Upper lobe of left lung (tissue), 6 donors: ENCODE results near the gene FBLN5. TPM values are rescaled to one million over a fixed set of nuclear protein-coding genes. Genes with fewer than 3 reads are reported as not detected.

Experiments used
- ATAC-seq, 2 donors: fragments of 200-7000 bp; cut with Tn5 transposase; one replicate each; pipeline ENCODE4 v1.9.1; 2022; ENCODE audit warnings: mild to moderate bottlenecking in 2 of 2, moderate library complexity in 2 of 2; ENCODE audit not compliant: low FRiP score in 2 of 2
- DNase-seq, 2 donors: peaks; one replicate each; pipeline ENCODE4 v3.0.0-alpha.2; 2019 to 2020
- H3K27ac ChIP-seq, 4 donors: fragments of 200-600 bp; sonication (generic); one replicate each; pipeline ENCODE4 v1.5.1; 2016 to 2019
- H3K27me3 ChIP-seq, 4 donors: fragments of 200-600 bp; sonication (generic); one replicate each; pipeline ENCODE4 v1.5.1; 2017 to 2019
- H3K36me3 ChIP-seq, 4 donors: fragments of 200-600 bp; sonication (generic); one replicate each; pipeline ENCODE4 v1.5.1; 2016 to 2019
- H3K4me1 ChIP-seq, 4 donors: fragments of 200-600 bp; sonication (generic); one replicate each; pipeline ENCODE4 v1.5.1; 2018 to 2019
- H3K4me3 ChIP-seq, 4 donors: fragments of 200-600 bp; sonication (generic); one replicate each; pipeline ENCODE4 v1.5.1; 2017 to 2019; ENCODE audit warnings: mild to moderate bottlenecking in 2 of 4, moderate library complexity in 1 of 4
- H3K9me3 ChIP-seq, 4 donors: fragments of 200-600 bp; sonication (generic); one replicate each; pipeline ENCODE4 v1.5.1; 2018 to 2019
- CTCF ChIP-seq, 6 experiments: fragments of 450-650 bp in 4 of 6; fragments of 200-600 bp in 2 of 6; sonication (generic) in 2 of 6; IDR thresholded peaks; one replicate each; pipeline ENCODE4 v1.5.1; 2016 to 2019; ENCODE audit warnings: antibody characterized with exemption in 6 of 6
- EP300 ChIP-seq, 4 donors: sonication (generic); formaldehyde crosslinking; IDR thresholded peaks; one replicate each; pipeline ENCODE4 v1.5.1; 2017; ENCODE audit warnings: antibody characterized with exemption in 4 of 4, control low read depth in 2 of 4
- POLR2A ChIP-seq, 4 donors: fragments of 450-650 bp; IDR thresholded peaks; one replicate each; pipeline ENCODE4 v1.5.1; 2016 to 2017; ENCODE audit warnings: antibody characterized with exemption in 4 of 4, mild to moderate bottlenecking in 2 of 4
- POLR2AphosphoS5 ChIP-seq, 2 donors: sonication (generic); formaldehyde crosslinking; IDR thresholded peaks; one replicate each; pipeline ENCODE4 v1.5.1; 2017; ENCODE audit warnings: antibody characterized with exemption in 2 of 2
- WGBS, 2 donors: methylation state at CpG; one replicate each; pipeline ENCODE4 v1.1.5; 2017 to 2018; 5-methylcytosine and 5-hydroxymethylcytosine counted together
- total RNA-seq, 6 donors: library from RNA; depleted of rRNA in 4 of 6; stranded (reverse); fragments of >200 nt in 4 of 6; gene quantifications; one replicate each; pipeline versions ENCODE4 v1.1.0 to v1.2.1, GENCODE V29; 2016 to 2021
- donor health status: DM: no; HTN: no; CAD: no; lungs with moderate emphysema.
- donor health status: DM: no; HTN: yes; CAD: no; lungs with severe emphysema.

Gene FBLN5
- total RNA-seq, 6 donors from 2014 or later = 53.8 to 196 (median 133) TPM

GRCh38 chr14:91882369-91882768 lies 65.1 kb downstream of the FBLN5 start:
- ATAC-seq (no peak), DNase-seq (no peak)
- H3K9me3 ChIP-seq = no peaks in the 10 kb centered on the region
- peaks cover 0 to 11% (median 2%) of the 10 kb centered on the region in 4 donors for H3K4me1 ChIP-seq
- peak overlapping the region in 3 of 4 donors; percentile 56 to 74 (median 57) for H3K27ac ChIP-seq
- TF ChIP-seq POLR2AphosphoS5 (IDR thresholded peaks at IDR 0.05) (no peak), POLR2A (IDR thresholded peaks at IDR 0.05) (no peak), EP300 (IDR thresholded peaks at IDR 0.05) (no peak), CTCF (IDR thresholded peaks at IDR 0.05) (no peak)
- WGBS, 2 donors = 73 to 75% methylated on average over 5 of the region's 5 CpGs
- no peak overlapping the region for H3K4me3 ChIP-seq
- no peaks in the 10 kb centered on the region for H3K27me3 ChIP-seq
- H3K36me3 ChIP-seq = peaks cover 0 to 5% (median 0%) of the 10 kb centered on the region in 4 donors

GRCh38 chr14:91879196-91879595 lies 68.3 kb downstream of the FBLN5 start:
- Histone ChIP-seq H3K4me3 (no peak overlapping the region), H3K36me3 (peaks cover 0 to 8% (median 0%) of the 10 kb centered on the region in 4 donors), H3K9me3 (no peaks in the 10 kb centered on the region), H3K27ac (peak overlapping the region in 3 of 4 donors; percentile 7 to 52 (median 15)), H3K4me1 (peaks cover 0 to 31% (median 6%) of the 10 kb centered on the region in 4 donors), H3K27me3 (no peaks in the 10 kb centered on the region)
- TF ChIP-seq CTCF (IDR thresholded peaks at IDR 0.05) (no peak), EP300 (IDR thresholded peaks at IDR 0.05) (no peak), POLR2A (IDR thresholded peaks at IDR 0.05) (no peak), POLR2AphosphoS5 (IDR thresholded peaks at IDR 0.05) (no peak)
- WGBS, 2 donors = 74 to 77% methylated on average over 6 of the region's 6 CpGs
- DNase-seq (no peak), ATAC-seq (no peak)

GRCh38 chr14:91878274-91878673 lies 69.2 kb downstream of the FBLN5 start:
- H3K4me1 ChIP-seq = peaks cover 6 to 40% (median 15%) of the 10 kb centered on the region in 4 donors
- 95 to 97% methylated on average over 5 of the region's 5 CpGs for WGBS, 2 donors
- no peak overlapping the region for H3K27ac ChIP-seq
- no peak for ATAC-seq
- peaks cover 0 to 8% (median 1%) of the 10 kb centered on the region in 4 donors for H3K36me3 ChIP-seq
- no peak overlapping the region for H3K4me3 ChIP-seq
- TF ChIP-seq POLR2A (IDR thresholded peaks at IDR 0.05) (no peak), CTCF (IDR thresholded peaks at IDR 0.05) (no peak), EP300 (IDR thresholded peaks at IDR 0.05) (no peak), POLR2AphosphoS5 (IDR thresholded peaks at IDR 0.05) (no peak)
- DNase-seq = no peak
- no peaks in the 10 kb centered on the region for H3K27me3 ChIP-seq
- H3K9me3 ChIP-seq = no peaks in the 10 kb centered on the region

GRCh38 chr14:91877376-91877915 lies 70.0 kb downstream of the FBLN5 start:
- ATAC-seq = no peak
- WGBS, 2 donors = 82 to 89% methylated on average over 13 of the region's 13 CpGs
- H3K36me3 ChIP-seq = peaks cover 0 to 8% (median 1%) of the 10 kb centered on the region in 4 donors
- peaks cover 15 to 40% (median 23%) of the 10 kb centered on the region in 4 donors for H3K4me1 ChIP-seq
- no peak overlapping the region for H3K4me3 ChIP-seq
- no peaks in the 10 kb centered on the region for H3K9me3 ChIP-seq
- no peak for DNase-seq
- TF ChIP-seq POLR2A (IDR thresholded peaks at IDR 0.05) (no peak), POLR2AphosphoS5 (IDR thresholded peaks at IDR 0.05) (no peak), CTCF (IDR thresholded peaks at IDR 0.05) (no peak), EP300 (IDR thresholded peaks at IDR 0.05) (no peak)
- no peaks in the 10 kb centered on the region for H3K27me3 ChIP-seq
- no peak overlapping the region for H3K27ac ChIP-seq

GRCh38 chr14:91876492-91876891 lies 71.0 kb downstream of the FBLN5 start:
- H3K9me3 ChIP-seq = no peaks in the 10 kb centered on the region
- ATAC-seq = no peak
- WGBS, 2 donors = 91% methylated on average over 6 of the region's 6 CpGs
- H3K36me3 ChIP-seq = peaks cover 0 to 8% (median 1%) of the 10 kb centered on the region in 4 donors
- no peak for DNase-seq
- no peak overlapping the region for H3K27ac ChIP-seq
- no peak for TF ChIP-seq CTCF (IDR thresholded peaks at IDR 0.05)
- H3K4me3 ChIP-seq = no peak overlapping the region
- H3K4me1 ChIP-seq = peaks cover 24 to 47% (median 33%) of the 10 kb centered on the region in 4 donors
- no peaks in the 10 kb centered on the region for H3K27me3 ChIP-seq
